Stomach (tissue), 4 donors: ENCODE results near the gene UBAC2.

Experiments
- CTCF ChIP-seq, 7 experiments: fragments of 450-650 bp in 4 of 7; fragments of 200-600 bp in 3 of 7; sonication (generic) in 3 of 7; IDR thresholded peaks; one replicate each; pipeline ENCODE4 v1.5.1; 2016 to 2019; ENCODE audit warnings: antibody characterized with exemption in 7 of 7, control low read depth in 2 of 7, mild to moderate bottlenecking in 1 of 7
- EP300 ChIP-seq: sonication (generic); formaldehyde crosslinking; IDR thresholded peaks from one replicate; pipeline ENCODE4 v1.6.1; 2017; ENCODE audit warnings: antibody characterized with exemption
- POLR2A ChIP-seq, 4 donors: fragments of 450-650 bp; IDR thresholded peaks; one replicate each; pipeline ENCODE4 v1.6.1; 2016; ENCODE audit warnings: antibody characterized with exemption in 4 of 4, control low read depth in 2 of 4, mild to moderate bottlenecking in 1 of 4, moderate library complexity in 1 of 4

GRCh38 chr13:99352351-99353245 lies 151.9 kb downstream of the UBAC2 start:
- no peak for TF ChIP-seq CTCF (IDR thresholded peaks at IDR 0.05)
- TF ChIP-seq POLR2A (IDR thresholded peaks at IDR 0.05), result no peak
- no peak for TF ChIP-seq EP300
